HG03159 (cell line): ENCODE results near the gene TRMT5.
A peak's percentile ranks its signal among the peaks of the same experiment; 100 is the strongest.

Experiments used
- ATAC-seq: cut with Tn5 transposase; IDR thresholded peaks from one replicate; pipeline ENCODE4 v1.9.1; 2021; ENCODE audit warnings: mild to moderate bottlenecking, moderate library complexity; ENCODE audit not compliant: unreplicated experiment

Gene TRMT5, protein sequence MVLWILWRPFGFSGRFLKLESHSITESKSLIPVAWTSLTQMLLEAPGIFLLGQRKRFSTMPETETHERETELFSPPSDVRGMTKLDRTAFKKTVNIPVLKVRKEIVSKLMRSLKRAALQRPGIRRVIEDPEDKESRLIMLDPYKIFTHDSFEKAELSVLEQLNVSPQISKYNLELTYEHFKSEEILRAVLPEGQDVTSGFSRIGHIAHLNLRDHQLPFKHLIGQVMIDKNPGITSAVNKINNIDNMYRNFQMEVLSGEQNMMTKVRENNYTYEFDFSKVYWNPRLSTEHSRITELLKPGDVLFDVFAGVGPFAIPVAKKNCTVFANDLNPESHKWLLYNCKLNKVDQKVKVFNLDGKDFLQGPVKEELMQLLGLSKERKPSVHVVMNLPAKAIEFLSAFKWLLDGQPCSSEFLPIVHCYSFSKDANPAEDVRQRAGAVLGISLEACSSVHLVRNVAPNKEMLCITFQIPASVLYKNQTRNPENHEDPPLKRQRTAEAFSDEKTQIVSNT

DNA sequence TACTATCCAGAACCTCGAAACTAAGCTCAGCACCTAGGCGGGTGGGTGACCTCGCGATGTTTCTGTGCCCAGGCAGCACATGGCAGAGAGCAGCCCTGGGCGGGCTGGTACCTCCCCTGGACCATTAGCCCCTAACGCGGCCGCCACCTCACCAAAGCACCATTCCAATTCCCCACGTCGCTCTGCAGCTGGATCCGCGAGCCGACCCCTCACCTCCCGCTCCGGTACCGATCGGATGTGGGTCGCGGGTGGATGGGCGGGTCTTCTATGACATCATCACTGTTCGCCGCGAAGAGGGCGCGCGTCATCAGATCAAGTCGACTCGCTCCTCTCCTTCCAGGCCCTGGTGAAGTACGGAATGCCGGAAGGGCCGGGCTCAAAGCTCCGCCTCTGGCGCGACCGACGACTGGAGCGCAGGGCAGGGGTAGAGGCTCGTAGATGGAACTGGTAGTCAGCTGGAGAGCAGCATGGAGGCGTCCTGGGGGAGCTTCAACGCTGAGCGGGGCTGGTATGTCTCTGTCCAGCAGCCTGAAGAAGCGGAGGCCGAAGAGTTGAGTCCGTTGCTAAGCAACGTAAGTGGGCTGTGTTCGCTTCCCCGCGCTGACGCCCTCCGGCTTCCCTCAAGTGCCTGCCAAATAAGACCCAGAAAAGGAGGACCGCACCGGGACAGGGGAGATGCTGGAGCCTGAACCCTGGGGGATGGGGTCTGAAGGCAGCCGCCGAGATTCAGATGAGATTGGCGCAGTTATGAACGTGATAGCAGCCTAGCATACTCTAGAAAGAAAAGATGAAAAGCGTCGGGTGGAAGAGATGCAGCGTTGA lies at the start of gene TRMT5, which contains the start of gene SLC38A6:
TRMT5 (minus strand) TSS at position 269 of the 822 bp plus-strand sequence; CDS start at position 163, 106 bp downstream.
SLC38A6 (plus strand) TSS at position 435 of the 822 bp plus-strand sequence; CDS start at position 468, 33 bp downstream.
- peak; percentile 84 for ATAC-seq

DNA sequence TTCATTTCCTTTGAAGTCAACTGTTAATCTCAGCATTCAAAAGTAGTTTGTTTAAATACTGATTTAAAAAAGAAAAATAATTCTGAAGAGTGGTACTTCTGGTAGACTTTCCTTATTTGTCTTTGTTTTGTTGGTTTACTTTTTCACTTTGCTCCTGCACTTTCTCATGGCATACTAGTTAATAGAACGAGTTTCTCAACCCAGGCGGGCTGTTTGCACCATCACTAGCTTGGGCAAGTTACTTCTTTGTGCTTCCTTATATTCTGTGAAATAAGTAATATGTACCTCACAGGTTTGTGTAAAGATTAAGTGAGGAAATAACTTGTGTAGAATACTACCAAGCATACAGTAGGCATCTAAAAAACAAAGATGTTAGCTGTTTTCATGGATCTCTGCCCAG lies 45.6 kb upstream of the TRMT5 start:
- no peak for ATAC-seq

DNA sequence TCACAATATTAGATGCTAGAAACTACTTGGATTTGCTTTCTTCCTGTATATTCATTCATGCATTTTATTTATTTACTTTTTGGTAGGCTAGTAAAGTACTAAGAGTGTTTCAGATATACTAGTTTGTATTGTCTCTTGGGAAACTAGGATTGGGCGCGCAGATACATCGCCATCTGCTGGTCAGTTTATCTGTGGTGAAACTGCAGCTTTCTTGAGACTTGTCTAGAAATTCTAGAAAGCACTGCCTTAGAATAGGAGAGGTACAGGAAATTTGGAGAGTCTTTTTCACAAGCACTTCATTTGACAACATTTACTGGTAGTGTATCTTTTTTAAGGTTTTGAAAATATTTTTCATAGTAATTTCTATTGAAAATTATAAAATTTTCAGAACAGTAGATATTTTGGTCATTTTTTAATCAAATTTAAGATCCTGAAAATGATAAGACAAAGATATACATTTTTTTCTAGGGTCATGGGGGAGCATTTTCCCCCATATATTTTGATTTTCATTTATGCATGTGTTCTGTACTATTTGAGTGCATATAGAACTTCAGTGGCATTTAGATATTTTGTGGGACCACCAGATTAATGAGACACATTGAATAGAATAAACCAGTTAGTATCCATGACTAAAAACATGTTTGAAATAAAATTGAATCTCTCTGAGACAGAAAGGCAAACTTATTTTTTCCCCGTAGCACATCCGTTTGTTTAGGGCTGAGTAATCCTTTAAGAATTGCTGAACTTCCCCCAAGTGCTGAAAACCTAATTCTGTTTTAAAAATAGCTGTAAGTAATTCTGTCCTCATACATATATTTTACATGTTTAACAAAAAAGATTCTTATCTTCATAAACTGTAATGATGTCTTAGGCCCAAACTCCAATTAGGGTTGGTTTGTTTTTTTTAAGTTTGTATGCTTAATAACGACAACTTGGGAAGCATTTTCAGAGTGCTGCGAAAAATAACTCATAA lies 44.7 kb upstream of the TRMT5 start:
- ATAC-seq, result no peak

DNA sequence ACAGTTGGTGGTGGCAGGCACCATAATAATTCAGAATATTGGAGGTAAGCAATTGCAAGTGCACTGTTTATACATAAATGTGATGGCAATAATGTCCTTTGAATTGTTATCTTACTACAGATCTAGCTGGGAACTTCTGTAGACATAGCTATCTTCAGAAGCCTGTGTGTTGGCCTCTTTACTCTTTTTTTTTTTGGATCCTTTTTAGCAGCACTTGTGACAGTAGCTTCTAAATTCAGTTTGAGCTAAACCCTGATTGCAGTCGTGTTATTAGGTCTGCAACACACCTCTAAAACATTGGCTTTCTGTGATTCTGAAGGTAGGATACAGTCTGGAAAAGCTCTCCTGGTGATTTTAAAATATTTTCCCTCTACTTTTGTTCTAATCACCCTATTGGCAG lies 38.7 kb upstream of the TRMT5 start:
- ATAC-seq, result no peak

DNA sequence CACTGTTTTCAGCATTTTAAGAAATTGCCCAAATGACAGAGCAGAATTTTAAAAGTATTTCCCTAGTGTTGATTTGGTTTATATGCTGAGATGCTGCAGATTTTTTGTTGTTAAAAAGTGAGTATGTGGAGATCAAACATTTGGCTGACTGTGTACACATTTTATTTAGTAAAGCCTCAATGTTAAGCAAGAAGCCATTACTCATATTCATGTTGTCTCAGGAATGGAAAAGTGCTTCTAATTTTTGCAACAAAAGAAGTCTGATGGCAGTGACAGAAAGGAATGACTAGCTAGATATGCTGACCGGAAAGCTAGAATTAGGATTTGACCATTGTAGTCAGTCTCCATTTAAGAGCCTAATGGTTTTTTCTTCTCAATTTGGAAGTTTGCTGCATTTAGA lies 22.7 kb upstream of the TRMT5 start:
- no peak for ATAC-seq

DNA sequence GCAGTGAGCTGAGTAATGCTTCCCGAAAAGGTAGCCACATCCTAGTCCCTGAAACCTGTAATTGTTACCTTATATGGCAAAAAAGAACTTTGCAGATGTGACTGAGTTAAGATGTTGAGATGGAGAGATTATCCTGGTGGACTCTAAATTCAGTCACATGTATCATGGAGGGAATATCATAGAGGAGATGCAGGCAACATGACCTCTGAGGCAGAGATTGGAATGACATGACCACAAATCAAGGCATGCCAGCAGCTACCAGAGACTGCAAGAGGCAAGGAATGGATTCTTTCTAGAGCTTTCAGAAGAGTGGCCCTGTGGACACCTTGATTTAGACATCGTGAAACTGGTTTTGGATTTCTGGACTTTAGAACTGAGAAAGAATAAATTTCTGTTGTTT lies 18.7 kb upstream of the TRMT5 start:
- no peak for ATAC-seq

DNA sequence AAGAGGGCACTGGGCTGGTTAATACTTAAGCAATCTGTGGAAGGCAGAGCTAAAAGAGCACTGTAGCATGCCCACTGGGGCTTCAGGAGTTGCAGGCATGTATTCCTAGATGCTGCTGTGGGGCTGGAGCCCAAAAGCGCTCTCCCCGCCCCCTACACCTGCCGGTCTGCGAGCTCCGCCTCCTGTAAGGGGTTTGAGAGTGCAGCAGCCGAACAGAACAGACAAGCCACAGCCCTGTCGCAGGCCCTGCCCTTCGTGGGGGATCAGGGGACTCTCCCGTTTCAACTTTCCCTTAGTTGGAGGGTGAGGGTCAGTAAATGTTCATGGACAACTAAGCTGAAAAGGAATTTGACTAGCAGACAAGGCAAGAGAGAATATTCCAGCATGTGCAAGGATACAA lies 17.7 kb upstream of the TRMT5 start:
- no peak for ATAC-seq

DNA sequence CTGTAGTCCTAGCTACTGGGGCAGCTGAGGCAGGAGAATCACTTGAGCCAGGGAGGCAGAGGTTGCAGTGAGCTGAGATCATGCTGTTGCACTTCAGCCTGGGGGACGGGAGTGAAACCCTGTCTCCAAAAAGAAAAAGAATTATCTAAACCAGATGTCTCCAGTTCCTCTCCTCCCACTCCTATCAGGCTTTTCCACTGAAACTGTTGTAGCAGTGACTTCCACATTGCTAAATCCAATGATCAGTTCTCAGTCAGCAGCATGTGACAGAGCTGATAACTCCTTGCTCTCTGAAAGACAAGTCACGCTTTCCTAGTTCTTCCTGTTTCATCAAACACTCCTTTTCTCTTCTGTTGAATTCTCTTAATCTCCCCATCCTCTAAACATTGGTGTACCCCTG lies 8.7 kb upstream of the TRMT5 start:
- no peak for ATAC-seq

DNA sequence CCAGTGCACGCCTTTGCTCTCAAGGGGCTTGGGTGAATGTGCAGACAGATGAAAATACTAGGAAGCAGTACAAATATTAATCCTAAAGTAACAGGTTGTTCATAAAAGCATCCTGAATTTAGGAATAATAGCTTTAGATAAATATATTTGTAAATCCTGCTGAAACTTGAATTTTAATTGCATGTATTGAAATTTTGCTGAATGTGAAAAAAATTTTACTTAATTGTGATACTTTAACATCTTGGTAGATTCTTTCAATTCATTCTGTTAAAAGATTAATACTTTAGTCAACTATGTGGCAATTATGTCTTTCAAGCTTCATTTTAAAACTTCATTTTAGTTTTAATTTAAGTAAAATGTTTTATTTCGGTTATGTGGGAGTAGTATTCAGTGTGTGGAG lies 5.6 kb upstream of the TRMT5 start:
- no peak for ATAC-seq

DNA sequence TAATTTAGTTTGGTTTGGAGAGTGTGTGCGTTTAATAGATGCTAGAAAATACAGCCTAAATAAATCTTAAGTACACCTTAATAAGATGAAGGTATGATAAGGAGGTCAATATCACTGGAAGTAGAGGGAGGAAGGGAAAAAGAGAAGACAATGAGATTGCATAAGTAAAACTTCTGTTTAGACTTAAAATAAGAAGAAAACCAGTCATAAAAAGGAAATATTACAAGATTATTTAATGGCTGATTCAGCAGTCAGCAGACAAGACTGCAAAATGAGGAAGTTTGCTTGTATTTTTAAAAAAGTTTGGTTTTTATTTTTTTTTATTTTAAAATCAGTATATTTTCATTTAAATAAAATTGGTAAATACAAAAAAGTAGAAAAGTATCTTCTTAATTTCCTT lies 3.3 kb upstream of the TRMT5 start:
- ATAC-seq, result no peak

DNA sequence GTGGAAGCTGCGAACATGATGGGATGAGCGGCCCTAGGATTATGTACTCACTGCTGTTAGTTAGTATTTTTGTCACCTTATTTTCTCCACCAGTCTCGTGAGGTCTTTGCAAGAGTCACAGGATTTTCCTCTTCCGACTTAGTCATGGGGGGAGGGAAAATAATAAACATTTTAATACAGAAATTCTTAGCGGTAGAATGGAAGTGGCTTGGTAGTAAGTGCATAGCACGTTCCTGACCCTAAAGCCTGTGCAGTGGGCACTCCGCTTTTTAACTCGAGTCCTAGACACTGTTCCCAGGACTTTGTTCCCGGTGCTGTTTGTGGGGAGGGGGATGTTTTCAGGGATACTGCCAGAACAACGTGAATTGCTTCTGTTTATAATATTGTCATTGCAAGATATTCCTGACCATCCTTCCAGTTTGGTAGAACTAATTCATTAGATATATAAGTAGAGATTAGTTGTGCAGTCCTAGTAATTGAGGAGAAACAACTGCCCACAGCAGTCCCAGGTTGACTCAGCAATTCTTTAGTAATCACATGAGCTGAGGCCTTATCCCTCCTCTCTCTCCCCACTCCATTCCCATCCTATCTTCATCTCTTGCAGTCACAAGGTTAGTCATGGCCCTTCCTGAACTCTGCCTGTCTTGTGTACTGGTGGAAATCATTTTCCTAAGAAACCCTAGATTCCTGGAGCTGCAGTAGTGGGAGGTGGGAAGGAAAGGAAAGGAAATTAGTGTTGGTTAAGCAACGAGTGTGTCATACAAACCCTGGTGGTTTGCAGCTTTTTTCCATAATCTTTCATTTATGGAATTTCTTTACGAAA lies 965 bp upstream of the TRMT5 start:
- no peak for ATAC-seq

DNA sequence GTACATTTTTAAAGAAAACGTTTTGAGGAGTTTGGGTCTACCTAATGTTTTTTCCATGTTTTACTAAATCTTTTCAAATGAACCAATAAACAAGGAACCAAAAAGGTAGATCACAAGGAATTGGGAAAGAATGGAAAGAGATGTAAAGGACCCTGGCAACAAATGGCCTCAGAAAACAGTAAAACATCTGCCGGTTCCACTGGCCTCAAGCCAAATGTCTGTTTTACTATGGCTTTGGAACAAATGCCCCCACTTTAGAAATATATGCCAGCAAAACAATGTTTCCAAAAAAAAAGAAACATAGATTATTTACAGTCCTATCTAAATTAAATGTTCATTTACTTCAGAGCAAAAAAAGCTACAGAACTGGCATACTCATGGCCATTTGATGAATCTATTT lies 3.0 kb downstream of the TRMT5 start:
- no peak for ATAC-seq

DNA sequence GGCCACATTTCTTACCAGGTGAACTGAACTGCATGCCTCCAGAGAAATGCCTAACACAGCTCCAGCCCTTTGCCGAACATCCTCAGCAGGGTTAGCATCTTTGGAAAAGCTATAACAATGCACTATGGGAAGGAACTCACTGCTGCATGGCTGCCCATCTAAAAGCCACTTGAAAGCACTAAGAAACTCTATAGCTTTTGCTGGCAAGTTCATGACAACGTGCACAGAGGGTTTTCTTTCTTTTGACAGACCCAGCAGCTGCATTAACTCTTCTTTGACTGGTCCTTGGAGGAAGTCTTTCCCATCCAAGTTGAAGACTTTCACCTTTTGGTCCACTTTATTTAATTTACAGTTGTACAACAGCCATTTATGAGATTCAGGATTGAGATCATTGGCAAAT lies 5.3 kb downstream of the TRMT5 start:
- ATAC-seq, result no peak

DNA sequence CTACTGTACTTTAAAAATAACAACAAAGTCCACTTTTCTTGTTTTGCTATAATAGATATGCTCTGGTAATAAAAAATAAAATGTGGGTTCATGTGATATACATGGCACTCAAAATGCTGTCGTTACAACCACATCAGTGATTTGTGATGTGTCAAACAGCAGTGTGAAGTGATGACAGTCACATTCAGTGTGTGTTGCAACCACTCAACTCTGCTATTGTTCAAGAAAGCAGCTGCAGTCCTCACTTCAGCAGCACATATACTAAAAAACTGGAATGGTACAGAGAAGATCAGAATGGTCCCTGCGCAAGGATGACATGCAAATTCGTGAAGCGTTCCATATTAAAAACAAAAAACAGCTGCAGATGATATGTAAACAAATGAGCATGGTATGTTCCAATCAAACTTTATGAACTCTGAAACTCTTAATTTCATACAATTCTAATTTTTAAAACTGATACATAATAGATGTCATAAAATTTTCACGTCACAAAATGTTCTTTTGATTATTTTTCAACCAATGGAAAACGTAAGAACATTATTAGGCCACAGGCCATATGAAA lies 6.7 kb downstream of the TRMT5 start:
- no peak for ATAC-seq

DNA sequence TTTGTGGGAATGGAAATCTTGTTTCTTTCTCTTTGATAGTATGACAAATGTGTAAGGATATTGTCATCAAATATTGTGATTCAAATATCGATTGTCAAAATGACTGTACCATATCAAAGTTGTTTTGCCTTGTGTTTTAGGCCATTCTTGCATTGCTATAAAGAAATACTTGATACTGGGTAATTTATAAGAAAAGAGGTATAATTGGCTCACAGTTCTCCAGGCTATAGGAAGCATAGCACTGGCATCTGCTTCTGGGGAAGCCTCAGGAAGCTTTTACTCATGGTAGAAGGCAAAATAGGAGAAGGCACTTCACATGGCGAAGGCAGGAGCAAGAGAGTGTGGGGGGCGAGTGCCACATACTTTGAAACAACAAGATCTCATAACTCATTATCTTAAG lies 7.8 kb downstream of the TRMT5 start:
- ATAC-seq, result no peak

DNA sequence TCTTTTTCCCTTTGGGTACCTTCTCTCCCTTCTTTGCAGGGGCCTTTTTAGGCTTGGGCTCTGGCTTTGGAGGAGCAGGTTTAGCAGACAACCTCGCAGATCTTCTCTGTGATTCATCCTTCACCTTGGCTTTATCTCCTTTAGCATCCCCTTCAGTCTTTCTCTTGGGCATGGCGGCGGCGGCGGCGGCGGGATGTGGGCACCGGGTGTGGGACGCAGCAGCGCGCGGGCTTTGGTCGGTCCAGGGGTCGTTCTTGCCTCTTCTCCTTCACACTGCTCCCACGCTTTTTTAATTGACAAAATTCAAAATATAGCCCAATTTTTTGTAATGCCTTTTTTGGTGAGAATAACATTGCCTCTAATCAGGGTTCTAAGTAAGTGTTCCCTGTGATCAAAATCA lies 8.6 kb downstream of the TRMT5 start:
- ATAC-seq, result no peak

DNA sequence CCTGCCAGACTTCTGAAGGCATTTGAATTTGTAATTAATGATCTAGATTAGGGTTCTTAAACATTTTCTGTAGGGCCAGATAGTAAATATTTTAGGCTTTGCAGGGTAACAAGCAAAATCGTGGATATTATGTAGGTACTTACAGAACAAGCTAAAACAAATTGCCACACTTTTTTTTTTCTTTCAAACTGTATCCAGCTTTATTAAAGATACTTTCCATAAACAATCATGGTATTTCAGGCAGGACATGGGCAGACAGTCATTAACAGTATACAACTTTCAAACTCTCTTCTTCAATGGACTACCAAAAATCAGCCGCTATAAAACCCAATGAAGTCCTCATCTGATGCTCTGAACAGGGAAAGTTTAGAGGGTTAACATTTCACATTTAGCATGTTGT lies 9.6 kb downstream of the TRMT5 start:
- ATAC-seq, result no peak

DNA sequence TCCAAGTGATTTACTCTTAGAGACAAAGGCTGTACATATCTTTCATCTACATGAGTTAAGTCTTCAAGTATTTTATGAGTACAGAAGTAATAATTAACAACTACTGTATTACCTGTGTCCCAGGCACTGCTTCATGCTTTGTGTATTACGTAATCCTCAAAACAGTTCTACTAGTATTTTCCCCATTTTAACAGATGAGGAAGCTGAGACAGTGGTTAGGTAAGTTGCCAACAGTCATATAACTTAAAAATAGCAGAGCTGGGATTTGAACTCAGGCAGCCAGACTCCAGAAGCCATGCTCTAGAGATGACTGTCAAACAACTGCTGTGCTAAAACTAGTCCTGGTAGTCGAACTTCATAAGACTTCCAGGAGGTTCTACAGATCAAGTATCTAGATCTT lies 10.7 kb downstream of the TRMT5 start:
- no peak for ATAC-seq

DNA sequence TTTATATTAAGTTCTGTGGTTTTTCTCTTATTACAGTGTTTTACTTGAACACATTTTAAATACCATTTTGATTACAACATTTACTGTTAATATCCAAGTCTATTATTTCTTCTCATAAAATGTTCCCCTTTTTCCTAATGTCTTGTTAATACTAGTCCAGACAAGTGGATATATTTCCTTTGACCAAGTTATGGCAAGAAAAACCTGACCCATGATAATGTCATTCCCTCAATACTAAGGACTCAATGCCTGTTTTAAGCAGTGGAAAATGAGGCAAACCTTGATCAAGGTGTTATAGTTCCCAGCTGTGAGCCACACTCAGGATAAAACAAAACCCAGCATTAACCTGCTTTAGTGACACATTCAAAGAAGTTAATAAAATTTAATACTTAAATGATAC lies 12.2 kb downstream of the TRMT5 start:
- ATAC-seq, result no peak

DNA sequence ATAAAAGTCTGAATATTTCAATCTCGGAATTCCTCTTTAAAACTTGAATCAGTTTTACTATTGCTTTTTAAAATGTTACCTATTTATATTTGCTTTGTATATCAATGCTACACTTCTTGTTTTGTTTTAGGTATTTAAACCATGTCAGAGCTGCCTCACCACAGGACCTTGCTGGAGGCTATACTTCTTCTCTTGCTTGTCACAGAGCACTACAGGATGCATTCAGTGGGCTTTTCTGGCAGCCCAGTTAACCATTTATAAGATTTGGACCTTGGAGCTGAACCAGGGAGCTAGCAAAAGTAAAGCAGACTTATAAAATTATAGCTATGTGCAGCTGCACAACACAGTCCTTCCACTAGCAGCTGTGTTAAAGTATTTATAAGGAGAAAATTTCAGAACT lies 12.8 kb downstream of the TRMT5 start:
- ATAC-seq, result no peak
